CMK (cell line): ENCODE measurements around the gene PIGX.

Experiments used
- DNase-seq: peaks from one replicate; pipeline ENCODE4 v3.0.0-alpha.2; 2010; ENCODE audit warnings: low read depth

Gene PIGX

GRCh38 chr3:196711838-196712513 lies at the start of gene PIGX, which contains the start of gene CEP19:
Gene PIGX (plus strand): TSS chr3:196712377.
Gene CEP19 (minus strand): TSS chr3:196712250. CDS start chr3:196708657, 3,593 bp downstream.
- DNase-seq, result peak; percentile 66

- DNase-seq, result no peak
Observed at GRCh38 chr3:196662711-196663571, 49.2 kb upstream of the PIGX start.

- DNase-seq, result no peak
Observed at GRCh38 chr3:196666001-196666867, 45.9 kb upstream of the PIGX start.

- no peak for DNase-seq
Observed at GRCh38 chr3:196667056-196667825, 44.9 kb upstream of the PIGX start.

GRCh38 chr3:196670339-196670738 lies 41.8 kb upstream of the PIGX start:
- DNase-seq, result no peak

- no peak for DNase-seq
Observed at GRCh38 chr3:196673632-196674031, 38.5 kb upstream of the PIGX start.

- no peak for DNase-seq
Observed at GRCh38 chr3:196677353-196677752, 34.8 kb upstream of the PIGX start.

GRCh38 chr3:196677931-196678330 lies 34.2 kb upstream of the PIGX start:
- no peak for DNase-seq

GRCh38 chr3:196684548-196685407 lies 27.4 kb upstream of the PIGX start:
- DNase-seq, result peak; percentile 41

GRCh38 chr3:196686436-196686835 lies 25.7 kb upstream of the PIGX start:
- DNase-seq, result no peak

- DNase-seq, result no peak
Observed at GRCh38 chr3:196688349-196688748, 23.8 kb upstream of the PIGX start.

- no peak for DNase-seq
Observed at GRCh38 chr3:196689941-196690660, 22.1 kb upstream of the PIGX start.

GRCh38 chr3:196691386-196691785 lies 20.8 kb upstream of the PIGX start:
- DNase-seq, result no peak

GRCh38 chr3:196694202-196694638 lies 18.0 kb upstream of the PIGX start:
- DNase-seq, result no peak

- no peak for DNase-seq
Observed at GRCh38 chr3:196694941-196695848, 17.0 kb upstream of the PIGX start.

- DNase-seq, result no peak
Observed at GRCh38 chr3:196695849-196696226, 16.3 kb upstream of the PIGX start.

GRCh38 chr3:196697270-196697669 lies 14.9 kb upstream of the PIGX start:
- DNase-seq, result no peak

- DNase-seq, result no peak
Observed at GRCh38 chr3:196699749-196700148, 12.4 kb upstream of the PIGX start.

- DNase-seq, result no peak
Observed at GRCh38 chr3:196700801-196701200, 11.4 kb upstream of the PIGX start.
